Measurements from ENCODE around the gene TP63. TPM values are rescaled to one million over a fixed set of nuclear protein-coding genes. Genes with fewer than 3 reads are reported as not detected.

Gene TP63
- total RNA-seq, 1 experiment from 2014 or later, result not detected

GRCh38 chr3:189590223-189590622 is 41.0 kb upstream of the TP63 start:
- Mint-ChIP-seq H3K27me3 (ENCODE audit: low read depth) (no peaks in the 10 kb centered on the region), H3K4me1 (peaks cover 0 to 2% of the 10 kb centered on the region in 2 experiments; a peak in 1 of 4 replicates), H3K4me3 (no peak overlapping the region), H3K9me3 (no peaks in the 10 kb centered on the region), H3K36me3 (ENCODE audit: insufficient read depth in 1 of 3, low read depth in 3 of 3) (no peaks in the 10 kb centered on the region), H3K27ac (no peak overlapping the region)
- H4K91ac ChIP-seq (ENCODE audit: insufficient read length, low read depth, low read length), result no peak overlapping the region
- no peak overlapping the region for H2BK15ac ChIP-seq (ENCODE audit: low read depth, low read length)
- TF ChIP-seq, protein P1, sequence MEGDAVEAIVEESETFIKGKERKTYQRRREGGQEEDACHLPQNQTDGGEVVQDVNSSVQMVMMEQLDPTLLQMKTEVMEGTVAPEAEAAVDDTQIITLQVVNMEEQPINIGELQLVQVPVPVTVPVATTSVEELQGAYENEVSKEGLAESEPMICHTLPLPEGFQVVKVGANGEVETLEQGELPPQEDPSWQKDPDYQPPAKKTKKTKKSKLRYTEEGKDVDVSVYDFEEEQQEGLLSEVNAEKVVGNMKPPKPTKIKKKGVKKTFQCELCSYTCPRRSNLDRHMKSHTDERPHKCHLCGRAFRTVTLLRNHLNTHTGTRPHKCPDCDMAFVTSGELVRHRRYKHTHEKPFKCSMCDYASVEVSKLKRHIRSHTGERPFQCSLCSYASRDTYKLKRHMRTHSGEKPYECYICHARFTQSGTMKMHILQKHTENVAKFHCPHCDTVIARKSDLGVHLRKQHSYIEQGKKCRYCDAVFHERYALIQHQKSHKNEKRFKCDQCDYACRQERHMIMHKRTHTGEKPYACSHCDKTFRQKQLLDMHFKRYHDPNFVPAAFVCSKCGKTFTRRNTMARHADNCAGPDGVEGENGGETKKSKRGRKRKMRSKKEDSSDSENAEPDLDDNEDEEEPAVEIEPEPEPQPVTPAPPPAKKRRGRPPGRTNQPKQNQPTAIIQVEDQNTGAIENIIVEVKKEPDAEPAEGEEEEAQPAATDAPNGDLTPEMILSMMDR (conservative IDR thresholded peaks at IDR 0.05), result no peak
- H3K79me1 ChIP-seq (ENCODE audit: insufficient read depth, low read depth, low read length, poor library complexity, severe bottlenecking), result no peaks in the 10 kb centered on the region
- H3K23ac ChIP-seq (ENCODE audit: insufficient read length, low read depth, low read length), result no peak overlapping the region
- no peak overlapping the region for H2BK120ac ChIP-seq (ENCODE audit: low read depth, low read length, poor library complexity, severe bottlenecking)
- no peak for DNase-seq
- H3K23me2 ChIP-seq (ENCODE audit: insufficient read length, low read depth, low read length, poor library complexity, severe bottlenecking), result no peaks in the 10 kb centered on the region
- H3K18ac ChIP-seq (ENCODE audit: insufficient read length, low read depth, low read length), result no peak overlapping the region
- no peak overlapping the region for H2BK5ac ChIP-seq (ENCODE audit: insufficient read length, low read length)
- no peaks in the 10 kb centered on the region for H3K9me3 ChIP-seq (ENCODE audit: control insufficient read depth, low read depth, low read length)
- no peak overlapping the region for H3K56ac ChIP-seq (ENCODE audit: insufficient read length, low read depth, low read length)
- no peaks in the 10 kb centered on the region for H3K27me3 ChIP-seq (ENCODE audit: insufficient read depth, low read length)
- no peak overlapping the region for H2AK5ac ChIP-seq (ENCODE audit: insufficient read length, low read length)
- no peak overlapping the region for H4K5ac ChIP-seq (ENCODE audit: insufficient read length, low read depth, low read length)
- H3K4me1 ChIP-seq (ENCODE audit: insufficient read depth, low read length), result no peaks in the 10 kb centered on the region
- WGBS (ENCODE audit: extremely low coverage, insufficient read length, low lambda C conversion rate), result no CpG with 5 or more reads among the region's 3 CpGs
- no peak overlapping the region for H3K27ac ChIP-seq (ENCODE audit: insufficient read length, low read depth, low read length)
- H3K14ac ChIP-seq (ENCODE audit: insufficient read depth, low read length), result no peak overlapping the region
- no peak overlapping the region for H2BK20ac ChIP-seq (ENCODE audit: low read depth, low read length, poor library complexity, severe bottlenecking)
- H3K4ac ChIP-seq (ENCODE audit: low read depth, low read length), result no peak overlapping the region
- H3T11ph ChIP-seq (ENCODE audit: low read length), result no peak overlapping the region
- H4K20me1 ChIP-seq (ENCODE audit: control insufficient read depth, insufficient read depth, insufficient read length), result no peaks in the 10 kb centered on the region
- no peak overlapping the region for H2AFZ ChIP-seq (ENCODE audit: low read length)
- no peak overlapping the region for H3K4me2 ChIP-seq (ENCODE audit: insufficient read depth, insufficient read length, low read length)
- no peak overlapping the region for H3K9ac ChIP-seq (ENCODE audit: extremely low read depth, insufficient read length, low read length)
- H4K8ac ChIP-seq (replicated peaks; ENCODE audit: insufficient read length, low read depth, low read length), result no peak overlapping the region
- H3K79me2 ChIP-seq (ENCODE audit: insufficient read depth, low read length), result no peaks in the 10 kb centered on the region
- H2BK12ac ChIP-seq (ENCODE audit: insufficient read length, low read depth, low read length), result no peak overlapping the region

All from H9 (cell line).